T47D (cell line): ENCODE measurements around the gene TNFRSF11A.

ENCODE experiments used
- DNase-seq, 2 experiments: peaks; one replicate each; pipeline versions ENCODE4 v3.0.0 to v3.0.0-alpha.2; 2011 to 2012; ENCODE audit warnings: low read depth in 1 of 2, low spot score in 1 of 2
- JUND ChIP-seq: IDR thresholded peaks from 2 replicates; pipeline ENCODE4 v1.6.1; 2012; ENCODE audit warnings: low read depth
- in situ Hi-C: cut with HindIII; loops from 2 replicates; pipeline ENCODE4 v1.10.0; 2016; ENCODE audit warnings: low sequenced_read_pairs, low pct_unique_long_range_greater_than_20kb

TNFRSF11A gene

DNA sequence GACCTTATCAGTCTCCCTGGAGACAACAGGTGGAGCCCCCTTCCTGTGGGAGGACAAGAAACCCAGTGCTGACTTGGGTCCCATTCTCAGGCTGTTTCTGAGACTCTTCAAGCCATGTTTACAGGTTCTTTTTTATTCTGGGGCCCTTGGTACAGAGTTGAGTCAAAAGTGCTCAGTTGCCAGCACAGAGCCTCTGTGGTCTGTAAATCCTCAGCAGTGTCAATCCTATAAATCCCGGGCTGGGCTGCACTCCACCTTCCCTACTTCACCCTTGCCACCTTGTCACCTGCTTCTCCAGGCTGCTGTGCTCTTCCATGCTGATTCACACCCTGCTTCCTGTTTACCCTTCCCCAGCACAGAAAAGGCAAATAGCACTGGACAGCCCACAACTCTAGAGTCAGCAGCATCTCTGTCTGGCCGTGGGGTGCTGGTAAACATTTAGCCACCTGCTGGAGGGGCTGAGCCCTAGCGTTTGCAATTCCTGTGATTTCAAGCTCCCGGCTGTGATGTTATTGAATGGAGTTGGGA is 74.7 kb downstream of the TNFRSF11A start:
- in situ Hi-C loops: no loop called here
- DNase-seq: peak; percentile 16 to 55
- no peak for TF ChIP-seq JUND

DNA sequence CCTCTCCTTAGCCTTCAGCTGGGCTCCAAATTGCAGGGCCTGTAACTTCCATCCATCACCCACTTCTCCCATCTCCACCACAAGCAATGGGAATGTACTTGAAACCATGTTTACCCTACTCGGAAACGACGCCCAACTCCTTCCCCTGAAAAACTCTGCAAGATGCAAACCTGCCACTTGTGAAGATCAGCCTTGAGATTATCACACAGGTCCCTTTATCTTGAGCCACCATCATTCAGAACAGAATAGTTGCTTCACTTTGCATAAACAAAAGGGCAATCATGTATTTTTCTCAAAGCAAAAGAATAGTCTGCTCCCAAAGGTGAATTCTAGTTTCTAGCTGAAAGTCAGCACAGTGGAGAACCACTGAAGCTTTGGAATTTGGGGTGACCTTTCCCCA is 75.8 kb downstream of the TNFRSF11A start:
- DNase-seq: no peak
- TF ChIP-seq JUND: no peak
- in situ Hi-C loops: no loop called here

- TF ChIP-seq JUND: no peak
- DNase-seq: no peak
- in situ Hi-C loops: no loop called here
These were observed 77.3 kb downstream of the TNFRSF11A start for GRCh38 chr18:62402342-62402948.

DNA sequence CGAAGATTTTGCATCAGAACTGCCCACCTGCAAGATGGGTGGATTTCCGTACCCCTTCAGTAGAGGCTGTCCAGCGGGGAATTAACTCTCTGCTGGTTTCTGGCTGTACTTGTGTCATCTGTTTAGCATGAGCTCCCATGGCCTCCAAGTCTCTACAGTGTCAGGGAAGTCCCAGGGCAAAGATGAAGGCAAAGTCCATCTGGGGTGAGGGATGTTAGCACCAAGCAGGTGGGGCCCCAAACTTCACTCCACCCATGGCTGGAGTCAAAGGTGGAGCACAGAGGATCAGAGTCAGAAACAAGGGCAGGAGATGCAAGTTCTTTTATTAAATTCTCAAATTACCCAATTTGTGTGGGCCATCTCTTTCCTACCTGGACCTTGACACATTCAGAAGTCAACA is 78.0 kb downstream of the TNFRSF11A start:
- in situ Hi-C loops: no loop called here
- TF ChIP-seq JUND: no peak
- no peak for DNase-seq

DNA sequence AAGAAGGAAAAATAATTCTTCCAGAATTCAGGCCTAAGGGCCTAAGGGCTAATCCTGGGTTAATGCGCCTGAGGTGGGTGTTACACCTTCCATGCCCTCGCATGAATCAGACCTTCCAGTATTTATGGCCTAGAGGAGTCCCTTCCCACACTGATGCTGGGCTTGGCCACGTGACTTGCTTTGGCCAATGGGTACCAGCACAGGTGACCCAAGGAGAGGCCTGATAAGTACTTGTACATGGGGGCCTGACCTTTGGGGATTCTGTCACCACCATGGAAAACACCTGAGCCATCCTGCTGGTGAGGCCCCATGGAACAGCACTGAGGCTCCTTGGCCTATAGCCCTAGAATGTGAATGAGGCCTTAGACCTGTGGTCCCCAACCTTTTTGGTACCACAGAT is 79.8 kb downstream of the TNFRSF11A start:
- no peak for TF ChIP-seq JUND
- DNase-seq: no peak
- in situ Hi-C loops: no loop called here

DNA sequence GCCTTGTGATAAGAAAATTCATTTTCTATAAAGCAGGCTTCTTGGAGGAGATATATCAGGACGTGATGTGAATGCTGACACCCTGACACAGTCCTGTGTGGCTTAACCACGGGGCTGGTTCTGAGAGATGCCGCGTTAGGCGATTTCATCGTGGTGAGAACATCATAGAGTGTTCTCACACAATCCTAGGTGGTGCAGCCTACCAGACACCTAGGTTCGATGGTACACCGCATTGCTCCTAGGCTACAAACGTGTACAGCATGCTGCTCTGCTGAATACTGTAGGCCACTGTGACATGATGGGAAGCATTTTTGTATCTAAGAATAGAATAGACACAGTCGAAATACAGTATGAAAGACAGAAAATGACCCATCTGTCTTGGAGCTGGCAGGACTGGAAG is 82.5 kb downstream of the TNFRSF11A start:
- DNase-seq: no peak

GRCh38 chr18:62409821-62410220 is 84.7 kb downstream of the TNFRSF11A start:
- no peak for TF ChIP-seq JUND
- in situ Hi-C loops: no loop called here
- DNase-seq: no peak

More for the DNA sequence above, 82.5 kb downstream of the TNFRSF11A start:
- in situ Hi-C loops: no loop called here
- no peak for TF ChIP-seq JUND

- in situ Hi-C loops: no loop called here
- no peak for TF ChIP-seq JUND
These were observed 87.3 kb downstream of the TNFRSF11A start for GRCh38 chr18:62412231-62412979.

DNA sequence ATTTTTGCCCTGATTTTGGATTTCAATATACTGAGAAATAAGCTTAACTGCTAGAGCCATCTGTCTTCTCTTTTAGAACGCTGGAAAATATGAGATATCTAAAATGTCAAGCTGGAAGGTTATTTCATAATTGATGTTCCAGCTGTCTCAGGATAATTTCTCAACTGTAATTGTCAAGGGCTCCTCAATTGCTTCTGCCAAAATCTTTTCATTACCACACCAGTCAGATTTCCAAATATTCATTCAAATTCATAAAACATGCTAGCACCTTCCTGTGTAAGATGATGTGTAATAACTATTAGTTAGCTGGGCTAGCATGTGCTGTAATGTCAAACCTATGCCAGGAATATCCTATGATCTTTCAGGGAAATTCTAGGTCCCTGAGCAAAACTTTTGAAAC is 88.1 kb downstream of the TNFRSF11A start:
- TF ChIP-seq JUND: no peak
- DNase-seq: no peak
- in situ Hi-C loops: no loop called here

More at GRCh38 chr18:62412231-62412979, 87.3 kb downstream of the TNFRSF11A start:
- no peak for DNase-seq

- DNase-seq: no peak
- no peak for TF ChIP-seq JUND
- in situ Hi-C loops: no loop called here
These were observed 93.1 kb downstream of the TNFRSF11A start for GRCh38 chr18:62418258-62418657.

DNA sequence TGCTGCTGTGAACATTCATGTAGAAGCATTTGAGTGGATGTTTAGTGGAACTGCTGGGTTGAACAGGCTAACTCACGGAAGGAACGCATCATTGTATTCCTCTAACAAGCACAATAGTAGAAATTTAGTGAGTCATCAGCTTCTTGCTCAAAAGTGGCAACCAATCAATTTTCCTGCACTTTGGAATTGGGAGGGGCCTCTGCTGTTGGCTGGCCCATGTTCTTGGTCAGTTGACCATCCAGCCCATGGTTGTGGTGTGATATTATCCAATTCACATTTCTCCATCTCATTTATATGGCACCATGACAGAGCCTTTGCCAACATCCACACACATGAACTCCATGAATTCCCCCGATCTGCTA is 95.0 kb downstream of the TNFRSF11A start:
- TF ChIP-seq JUND: no peak
- DNase-seq: peak in 1 of 2 experiments; percentile 15
- in situ Hi-C loops: no loop called here

GRCh38 chr18:62420513-62421209 is 95.6 kb downstream of the TNFRSF11A start:
- DNase-seq: peak in 1 of 2 experiments; percentile 61
- peak; percentile 37; the same call in 1 of the 2 replicates for TF ChIP-seq JUND
- in situ Hi-C loops: no loop called here

DNA sequence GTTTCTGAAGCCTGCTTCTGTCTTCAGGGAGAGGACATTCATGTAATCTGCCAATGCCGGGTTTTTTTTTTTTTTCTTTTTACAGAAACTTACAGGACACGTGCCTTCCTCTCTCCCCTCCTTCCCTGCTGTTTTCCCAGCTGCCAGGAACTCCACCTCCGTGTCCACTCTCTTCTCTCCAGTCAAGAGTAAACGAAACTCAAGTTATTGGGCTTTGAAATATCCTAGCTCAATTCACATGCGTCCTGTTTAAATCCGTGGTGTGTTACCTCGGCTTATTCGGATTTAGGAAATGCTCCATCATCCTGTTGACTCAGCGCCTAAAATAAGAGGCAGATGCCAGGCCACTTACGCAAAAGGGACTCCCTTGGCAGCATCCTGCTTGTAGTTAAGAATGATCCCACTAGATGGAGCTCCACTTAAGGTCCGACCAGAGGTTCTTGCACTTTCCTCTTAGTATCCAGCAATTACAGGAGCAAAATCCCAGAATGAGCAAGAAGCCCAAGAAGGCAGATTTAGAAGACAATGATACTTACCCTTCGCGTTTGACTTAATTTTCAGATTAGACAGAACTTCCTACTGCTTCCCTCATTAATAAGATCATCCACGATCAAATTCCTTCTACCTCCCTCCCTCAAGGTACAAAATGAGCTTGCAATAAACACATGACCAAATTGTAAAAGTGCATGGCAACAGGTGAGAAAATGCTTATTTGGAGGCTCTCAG is 100.5 kb downstream of the TNFRSF11A start:
- in situ Hi-C loops: no loop called here
- TF ChIP-seq JUND: no peak

More for the DNA sequence above, 100.5 kb downstream of the TNFRSF11A start:
- peak in 1 of 2 experiments; percentile 90 for DNase-seq
